ENCODE results near the gene HTT-AS.

The HTT-AS gene

GRCh38 chr4:3030566-3031356 lies 43.6 kb downstream of the HTT-AS start:
- DNase-seq (ENCODE audit: low spot score): no peak

GRCh38 chr4:3029464-3029863 lies 44.9 kb downstream of the HTT-AS start:
- no peak for DNase-seq (ENCODE audit: low spot score)

GRCh38 chr4:3026540-3026939 lies 47.8 kb downstream of the HTT-AS start:
- no peak for DNase-seq (ENCODE audit: low spot score)

- no peak for DNase-seq (ENCODE audit: low spot score)
These were observed 48.5 kb downstream of the HTT-AS start for GRCh38 chr4:3025881-3026280.

- no peak for DNase-seq (ENCODE audit: low spot score)
These were observed 51.7 kb downstream of the HTT-AS start for GRCh38 chr4:3022651-3023050.

GRCh38 chr4:3022112-3022511 lies 52.2 kb downstream of the HTT-AS start:
- DNase-seq (ENCODE audit: low spot score): no peak

GRCh38 chr4:3021627-3022026 lies 52.7 kb downstream of the HTT-AS start:
- DNase-seq (ENCODE audit: low spot score): no peak

GRCh38 chr4:3021127-3021526 lies 53.2 kb downstream of the HTT-AS start:
- no peak for DNase-seq (ENCODE audit: low spot score)

- no peak for DNase-seq (ENCODE audit: low spot score)
These were observed 55.0 kb downstream of the HTT-AS start for GRCh38 chr4:3019145-3019846.

- no peak for DNase-seq (ENCODE audit: low spot score)
These were observed 56.8 kb downstream of the HTT-AS start for GRCh38 chr4:3017504-3017903.

GRCh38 chr4:3016961-3017360 lies 57.4 kb downstream of the HTT-AS start:
- DNase-seq (ENCODE audit: low spot score): no peak

- DNase-seq (ENCODE audit: low spot score): no peak
These were observed 60.4 kb downstream of the HTT-AS start for GRCh38 chr4:3013839-3014350.

Data from AG20443 (cell line).